ENCODE data around the gene THAP3. TPM values are rescaled to one million over a fixed set of nuclear protein-coding genes. Genes with fewer than 3 reads are reported as not detected.

Gene THAP3
- total and polyA plus RNA-seq, 9 of the 15 experiments (the other 6 are each of a cell fraction or from before 2014, with no cell fraction given), result 1.9 to 31.2 (median 18.2) TPM

- TF ChIP-seq ZNF592 (IDR thresholded peaks at IDR 0.05), result peak; percentile 99
- TF ChIP-seq NBN (IDR thresholded peaks at IDR 0.05; ENCODE audit: low read depth), result no peak; the same call in 1 of the 2 replicates
- TF ChIP-seq ATF6 (CRISPR knock-in tag; IDR thresholded peaks at IDR 0.05), result peak; percentile 85
- no peak; the same call in 1 of the 2 replicates for TF ChIP-seq STAT5A (IDR thresholded peaks at IDR 0.05; ENCODE audit: borderline replicate concordance, low read length)
- no peak for TF ChIP-seq ZNF431 (CRISPR knock-in tag; IDR thresholded peaks at IDR 0.05)
- peak; percentile 52; the same call in 1 of the 2 replicates for TF ChIP-seq MEF2D (tag; conservative IDR thresholded peaks at IDR 0.05; ENCODE audit: low read depth)
- peak; percentile 26 for TF ChIP-seq CHD1 (IDR thresholded peaks at IDR 0.05; ENCODE audit: low read length)
- no peak for TF ChIP-seq ZEB2 (IDR thresholded peaks at IDR 0.05)
- TF ChIP-seq FOXA1 (IDR thresholded peaks at IDR 0.05; ENCODE audit: borderline replicate concordance), result no peak
- no peak for TF ChIP-seq ZNF146 (CRISPR knock-in tag; IDR thresholded peaks at IDR 0.05; ENCODE audit: unreplicated experiment)
- no peak for TF ChIP-seq U2AF1 (optimal IDR thresholded peaks at IDR 0.05; ENCODE audit: low read depth, low read length)
- TF ChIP-seq ZBTB7A (IDR thresholded peaks at IDR 0.05; ENCODE audit: borderline replicate concordance, control insufficient read depth, low read depth, low read length), result peak; percentile 42
- TF ChIP-seq RBM14 (IDR thresholded peaks at IDR 0.05; ENCODE audit: borderline replicate concordance, insufficient read depth, low read depth, low read length), result no peak
- TF ChIP-seq E4F1 (CRISPR knock-in tag; IDR thresholded peaks at IDR 0.05; ENCODE audit: borderline replicate concordance), result no peak
- TF ChIP-seq SNAPC5 (CRISPR knock-in tag; IDR thresholded peaks at IDR 0.05), result no peak
- TF ChIP-seq SMAD4 (CRISPR knock-in tag; conservative IDR thresholded peaks at IDR 0.05), result peak; percentile 92; the same call in 1 of the 2 replicates
- TF ChIP-seq CREM (IDR thresholded peaks at IDR 0.05; ENCODE audit: low read depth), result 0 out of 2 replicates have a peak, but pooled peaks have one; percentile 47
- no peak for TF ChIP-seq ZNF384 (IDR thresholded peaks at IDR 0.05; ENCODE audit: low read depth, low read length)
Observed at GRCh38 chr1:6603915-6604558, 20.6 kb upstream of the THAP3 start (continued).

Data from K562 (cell line).